EL (cell line): Measurements from ENCODE around the gene BAD.

Experiments
- DNase-seq: peaks from one replicate; pipeline ENCODE4 v3.0.0-alpha.2; 2016

BAD gene

DNA sequence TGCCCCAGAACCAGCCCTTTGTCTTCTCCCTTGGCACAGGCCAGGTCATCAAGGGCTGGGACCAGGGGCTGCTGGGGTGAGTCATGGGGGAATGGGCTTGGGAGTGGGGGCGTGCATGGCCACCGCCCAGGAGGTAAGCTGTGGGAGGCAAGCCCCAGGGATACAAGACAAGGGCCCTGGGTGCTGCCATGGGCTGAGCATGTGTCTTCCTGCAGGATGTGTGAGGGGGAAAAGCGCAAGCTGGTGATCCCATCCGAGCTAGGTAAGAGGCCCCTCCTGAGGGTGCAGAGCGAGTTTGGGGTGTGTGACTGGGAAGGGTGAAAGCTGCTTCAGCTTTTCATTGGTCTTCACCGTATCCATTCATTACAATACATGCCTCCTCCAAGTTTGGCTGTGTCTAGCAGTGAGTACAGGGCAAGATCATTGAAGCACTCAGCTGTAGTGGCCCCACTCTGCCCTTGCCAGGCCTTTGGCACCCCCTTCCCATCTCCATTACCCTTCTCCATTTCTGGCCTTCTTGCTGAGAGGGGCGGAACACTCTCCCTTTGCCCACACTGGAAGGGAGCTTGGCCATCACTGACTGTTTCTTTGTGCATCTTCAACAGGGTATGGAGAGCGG is 41.1 kb downstream of the BAD start:
- DNase-seq = peak; percentile 21

DNA sequence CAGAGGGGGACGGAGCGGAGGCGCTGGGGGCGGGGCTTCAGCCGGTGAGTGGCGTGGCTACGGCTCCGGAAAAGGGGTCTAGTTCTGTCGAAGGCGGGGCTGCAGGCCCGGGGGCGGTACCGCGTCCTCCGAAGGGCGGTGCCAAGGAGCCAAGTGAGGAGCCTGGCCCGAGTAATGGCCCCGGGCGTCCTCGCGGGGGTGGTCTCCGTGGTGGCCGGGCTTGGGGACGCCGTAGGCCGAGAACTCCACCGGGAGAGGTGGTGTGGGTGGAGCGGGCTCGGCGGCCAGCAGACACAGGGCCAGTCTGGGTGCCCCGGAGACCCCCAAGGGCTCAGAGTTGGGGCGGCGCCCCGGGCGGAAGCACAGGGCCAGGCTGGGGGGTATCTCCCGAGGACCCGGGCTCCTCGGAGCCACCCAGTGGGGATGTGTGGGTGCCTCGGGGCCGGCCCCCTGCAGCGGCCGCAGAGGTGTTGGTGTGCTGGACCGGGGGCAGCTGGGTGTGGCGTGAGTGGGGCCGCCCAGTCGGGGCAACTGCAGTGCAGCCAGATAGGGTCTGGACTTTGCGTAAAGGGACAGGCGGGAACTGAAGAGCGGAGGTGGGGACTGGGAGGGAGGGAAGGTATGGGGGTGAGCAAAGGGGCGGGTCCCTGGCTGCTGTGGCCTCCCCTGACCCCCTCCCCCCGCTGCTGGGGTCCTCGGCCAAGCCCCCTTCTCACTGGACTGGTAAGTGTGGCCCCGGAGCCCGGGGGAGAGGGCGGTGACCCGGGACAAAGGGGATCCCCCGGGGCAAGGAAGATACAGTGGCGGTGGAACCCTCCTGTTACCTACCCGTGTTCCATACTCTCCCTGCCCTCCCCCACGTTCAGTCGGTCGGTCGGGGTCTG is 42.7 kb downstream of the BAD start:
- DNase-seq = peak; percentile 71

GRCh38 chr11:64241241-64241490 is 43.3 kb downstream of the BAD start:
- DNase-seq = peak; percentile 99

DNA sequence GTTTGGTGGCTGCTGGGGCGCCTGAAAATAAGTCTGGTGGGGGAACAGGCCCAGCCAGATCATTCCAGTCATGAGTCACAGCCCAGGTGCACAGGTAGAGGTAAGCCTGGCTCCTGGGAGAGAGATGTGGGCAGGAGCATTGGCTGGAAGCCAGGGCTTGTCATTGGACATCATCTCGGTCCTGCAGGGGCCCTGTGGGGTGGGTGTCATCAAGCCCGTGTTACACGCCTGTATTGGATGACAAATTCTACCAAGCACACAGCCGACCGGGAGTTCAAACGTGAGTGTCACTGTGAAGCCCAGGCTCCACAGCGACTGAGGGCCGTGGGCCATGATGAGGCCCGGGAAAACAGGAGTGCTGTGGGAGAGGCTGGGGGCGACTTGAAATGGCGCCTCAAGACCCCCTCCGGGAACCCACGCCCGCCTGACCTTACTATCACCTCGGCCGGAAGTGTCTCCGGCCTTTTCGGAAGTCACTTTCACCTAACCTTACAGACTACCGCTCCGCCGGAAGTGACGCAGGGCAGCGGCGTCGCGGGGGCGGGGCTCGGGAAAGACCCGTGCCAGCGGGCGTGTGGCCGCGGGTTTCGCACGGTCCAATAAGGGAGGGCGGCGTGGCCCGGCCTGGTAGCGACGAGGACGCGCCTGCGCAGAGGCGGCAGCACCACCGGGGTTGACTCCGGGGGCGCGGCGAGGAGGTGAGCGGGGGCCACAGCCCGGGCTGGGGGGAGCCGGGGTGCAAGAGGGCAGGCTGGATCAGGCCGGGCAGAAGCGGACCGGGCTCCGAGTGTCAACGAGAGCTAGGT is 43.8 kb downstream of the BAD start, which contains the start of gene FKBP2:
Gene FKBP2 (plus strand): TSS at position 661 of the 806 bp plus-strand sequence. CDS start 1,293 bp downstream, outside the sequence.
- DNase-seq = peak; percentile 97

GRCh38 chr11:64239662-64240434 is 44.6 kb downstream of the BAD start:
- DNase-seq = no peak

DNA sequence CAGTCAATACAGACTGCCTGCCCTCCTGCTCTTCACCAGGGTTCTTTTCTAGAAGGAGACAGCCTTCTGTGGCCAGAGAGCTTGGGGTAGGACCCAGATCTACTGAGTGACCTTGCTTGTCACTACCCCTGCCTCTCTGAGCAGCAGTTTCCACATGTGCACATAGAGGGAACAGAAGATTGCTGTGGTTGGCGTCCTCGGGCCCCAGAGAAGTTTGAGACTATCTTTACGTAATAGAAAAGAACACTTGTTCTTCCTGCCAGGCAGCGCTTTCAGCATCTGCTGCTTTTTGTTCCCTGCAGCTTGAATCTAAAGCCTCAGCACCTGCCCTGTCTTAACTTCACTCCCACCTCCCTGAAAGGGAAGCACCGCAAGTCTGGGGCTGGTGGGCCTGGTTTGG is 45.5 kb downstream of the BAD start:
- DNase-seq = no peak

GRCh38 chr11:64238076-64238475 is 46.4 kb downstream of the BAD start:
- no peak for DNase-seq

DNA sequence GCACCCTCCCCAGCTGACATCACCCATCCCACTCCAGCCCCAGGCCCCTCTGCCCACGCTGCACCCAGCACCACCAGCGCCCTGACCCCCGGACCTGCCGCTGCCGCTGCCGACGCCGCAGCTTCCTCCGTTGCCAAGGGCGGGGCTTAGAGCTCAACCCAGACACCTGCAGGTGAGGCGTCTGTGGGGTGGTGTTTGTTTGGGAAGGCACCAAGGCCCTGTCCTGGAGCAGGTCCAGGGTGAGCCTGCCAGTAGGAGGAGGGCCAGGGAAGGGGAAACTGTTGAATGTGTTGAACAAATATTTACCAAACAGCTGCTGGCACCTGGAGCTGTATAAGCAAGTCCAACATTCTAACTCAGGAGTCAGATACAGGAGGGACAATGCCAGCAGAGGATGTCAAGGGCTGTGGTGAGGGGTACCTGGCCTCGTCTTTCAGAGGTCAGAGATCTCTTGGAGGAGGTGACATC is 46.9 kb downstream of the BAD start:
- DNase-seq = no peak

GRCh38 chr11:64235437-64236161 is 48.9 kb downstream of the BAD start:
- DNase-seq = no peak

- peak; percentile 37 for DNase-seq
Observed at GRCh38 chr11:64234647-64235379, 49.7 kb downstream of the BAD start.

GRCh38 chr11:64233913-64234586 is 50.4 kb downstream of the BAD start, which contains the start of gene VEGFB:
Gene VEGFB (plus strand): TSS chr11:64234584. CDS start chr11:64234834, 250 bp downstream.
- peak; percentile 70 for DNase-seq

GRCh38 chr11:64232967-64233315 is 51.5 kb downstream of the BAD start:
- DNase-seq = no peak

DNA sequence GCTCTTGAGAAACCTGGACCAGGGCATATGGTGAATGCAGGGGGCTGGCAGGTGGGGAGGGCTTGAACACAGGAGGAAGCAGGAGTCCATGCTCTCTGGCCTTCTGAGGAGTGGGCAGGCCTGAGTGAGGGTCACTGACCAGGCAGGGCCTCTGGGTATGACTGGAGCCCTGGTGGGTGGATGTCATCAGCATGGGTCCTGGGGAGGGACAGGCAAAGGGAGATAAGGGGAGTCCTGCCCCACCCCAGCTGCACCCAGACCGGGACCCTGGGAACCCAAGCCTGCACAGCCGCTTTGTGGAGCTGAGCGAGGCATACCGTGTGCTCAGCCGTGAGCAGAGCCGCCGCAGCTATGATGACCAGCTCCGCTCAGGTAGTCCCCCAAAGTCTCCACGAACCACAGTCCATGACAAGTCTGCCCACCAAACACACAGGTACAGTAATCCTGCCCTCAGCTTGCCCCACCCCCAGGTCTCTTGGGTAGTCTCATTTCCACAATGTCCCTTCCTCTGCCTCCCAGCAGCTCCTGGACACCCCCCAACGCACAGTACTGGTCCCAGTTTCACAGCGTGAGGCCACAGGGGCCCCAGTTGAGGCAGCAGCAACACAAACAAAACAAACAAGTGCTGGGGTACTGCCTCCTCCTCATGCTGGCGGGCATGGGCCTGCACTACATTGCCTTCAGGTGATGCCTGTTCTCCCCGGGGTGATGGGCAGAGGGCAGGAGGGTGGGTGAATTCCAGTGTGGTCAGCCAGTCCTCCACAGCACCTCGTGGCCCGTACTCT is 52.1 kb downstream of the BAD start:
- no peak for DNase-seq

DNA sequence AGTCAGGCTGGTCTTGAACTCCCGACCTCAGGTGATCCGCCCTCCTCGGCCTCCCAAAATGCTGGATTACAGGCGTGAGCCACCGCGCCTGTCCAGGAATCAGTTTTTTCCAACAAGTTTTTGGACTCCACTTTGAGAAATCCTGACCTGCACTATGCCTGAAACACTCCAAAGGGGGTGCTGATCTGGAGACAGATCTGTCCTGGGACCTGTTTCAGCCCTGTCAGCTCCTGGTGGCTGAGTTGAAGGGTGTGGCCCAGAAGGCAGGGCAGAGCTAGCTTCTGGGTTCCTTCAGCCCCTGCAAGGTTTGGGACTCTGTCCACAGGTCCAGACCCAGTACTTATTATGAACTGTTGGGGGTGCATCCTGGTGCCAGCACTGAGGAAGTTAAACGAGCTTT is 52.9 kb downstream of the BAD start:
- no peak for DNase-seq

DNA sequence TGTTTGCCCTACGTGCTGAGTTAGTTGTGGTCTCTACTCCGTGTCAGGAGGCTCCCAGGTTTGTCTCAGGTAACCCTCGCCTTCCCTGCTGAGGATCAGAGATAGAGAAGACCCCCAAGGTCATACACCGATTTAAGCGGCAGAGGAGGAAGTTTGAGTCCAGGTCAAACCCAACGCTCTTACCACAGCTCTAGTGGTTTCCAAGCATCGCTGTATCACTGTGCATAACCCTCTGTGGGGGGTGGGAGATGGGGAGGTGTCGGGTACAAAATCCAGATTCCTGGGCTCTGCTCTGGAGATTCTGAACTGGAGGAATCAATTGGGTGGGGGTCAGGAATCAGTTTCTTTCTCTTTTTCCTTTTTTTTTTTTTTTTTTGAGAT is 53.5 kb downstream of the BAD start:
- DNase-seq = no peak

DNA sequence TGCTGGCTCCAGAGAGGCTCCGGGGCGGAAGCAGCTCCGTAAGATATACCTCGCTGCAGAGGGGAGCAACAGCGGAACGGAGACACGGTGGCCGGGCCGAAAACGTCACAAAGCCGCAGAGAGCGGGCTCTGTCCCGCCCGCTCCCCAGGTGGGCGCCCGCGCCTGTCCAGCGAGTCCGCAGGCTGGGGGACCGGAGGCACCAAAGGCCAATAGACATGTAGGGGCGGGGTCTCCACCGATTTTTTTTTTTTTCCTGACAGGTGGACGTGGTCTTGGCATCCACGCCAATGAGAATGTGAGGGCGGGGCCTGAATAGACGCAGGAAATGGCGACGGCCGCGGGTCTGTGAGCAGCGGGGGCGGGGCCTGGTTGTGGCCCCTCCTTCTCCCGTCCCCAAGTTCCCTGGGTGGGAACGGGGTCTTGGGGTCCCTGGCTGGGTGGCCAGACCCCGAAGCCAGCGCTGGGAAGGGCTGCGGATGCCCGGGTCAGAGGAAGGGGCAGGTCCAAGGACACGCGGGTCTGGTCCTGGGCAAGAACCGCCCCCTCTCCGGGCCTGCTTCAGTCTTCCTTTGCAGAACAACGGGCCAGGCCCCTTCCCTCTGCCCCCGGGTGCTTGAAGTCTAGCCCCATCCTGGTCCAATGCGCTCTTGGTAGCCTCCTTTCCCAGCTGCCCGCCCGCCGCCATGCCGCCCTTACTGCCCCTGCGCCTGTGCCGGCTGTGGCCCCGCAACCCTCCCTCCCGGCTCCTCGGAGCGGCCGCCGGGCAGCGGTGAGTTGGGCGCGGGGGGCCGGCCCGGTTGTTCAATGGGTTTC is 54.1 kb downstream of the BAD start, which contains the start of gene DNAJC4:
Gene DNAJC4 (plus strand): TSS at position 378 of the 814 bp plus-strand sequence. CDS start 307 bp downstream, at position 685.
- DNase-seq = peak; percentile 90

- DNase-seq = no peak
Observed at GRCh38 chr11:64229744-64230170, 54.7 kb downstream of the BAD start.

GRCh38 chr11:64229090-64229743 is 55.2 kb downstream of the BAD start:
- no peak for DNase-seq
